ENCODE measurements around the gene FGF10.

The FGF10 gene

GRCh38 chr5:44389090-44389822 is at the start of gene FGF10:
TSS of gene FGF10 (minus strand) at chr5:44389420. CDS start at chr5:44388682, 738 bp downstream.
- DNase-seq (ENCODE audit: low read depth in 2 of 3, low spot score in 1 of 3), result no peak

- no peak for DNase-seq (ENCODE audit: low read depth in 2 of 3, low spot score in 1 of 3)
Measured at GRCh38 chr5:44426944-44427343, 37.7 kb upstream of the FGF10 start.

GRCh38 chr5:44412286-44412685 is 23.1 kb upstream of the FGF10 start:
- DNase-seq (ENCODE audit: low read depth in 2 of 3, low spot score in 1 of 3), result no peak

GRCh38 chr5:44402084-44402483 is 12.9 kb upstream of the FGF10 start:
- DNase-seq (ENCODE audit: low read depth in 2 of 3, low spot score in 1 of 3), result no peak

- DNase-seq (ENCODE audit: low read depth in 2 of 3, low spot score in 1 of 3), result no peak
Measured at GRCh38 chr5:44401611-44402010, 12.4 kb upstream of the FGF10 start.

GRCh38 chr5:44398382-44398781 is 9.2 kb upstream of the FGF10 start:
- DNase-seq (ENCODE audit: low read depth in 2 of 3, low spot score in 1 of 3), result no peak

- DNase-seq (ENCODE audit: low read depth in 2 of 3, low spot score in 1 of 3), result no peak
Measured at GRCh38 chr5:44396312-44396711, 7.1 kb upstream of the FGF10 start.

GRCh38 chr5:44390351-44390750 is 1.1 kb upstream of the FGF10 start:
- no peak for DNase-seq (ENCODE audit: low read depth in 2 of 3, low spot score in 1 of 3)

GRCh38 chr5:44389823-44390143 is 563 bp upstream of the FGF10 start:
- DNase-seq (ENCODE audit: low read depth in 2 of 3, low spot score in 1 of 3), result no peak

- DNase-seq (ENCODE audit: low read depth in 2 of 3, low spot score in 1 of 3), result no peak
Measured at GRCh38 chr5:44388321-44389089, 715 bp downstream of the FGF10 start.

- no peak for DNase-seq (ENCODE audit: low read depth in 2 of 3, low spot score in 1 of 3)
Measured at GRCh38 chr5:44387921-44388320, 1.3 kb downstream of the FGF10 start.

- no peak for DNase-seq (ENCODE audit: low read depth in 2 of 3, low spot score in 1 of 3)
Measured at GRCh38 chr5:44387406-44387805, 1.8 kb downstream of the FGF10 start.

- no peak for DNase-seq (ENCODE audit: low read depth in 2 of 3, low spot score in 1 of 3)
Measured at GRCh38 chr5:44385291-44385900, 3.8 kb downstream of the FGF10 start.

- DNase-seq (ENCODE audit: low read depth in 2 of 3, low spot score in 1 of 3), result no peak
Measured at GRCh38 chr5:44384816-44385215, 4.4 kb downstream of the FGF10 start.

GRCh38 chr5:44382894-44383293 is 6.3 kb downstream of the FGF10 start:
- no peak for DNase-seq (ENCODE audit: low read depth in 2 of 3, low spot score in 1 of 3)

- no peak for DNase-seq (ENCODE audit: low read depth in 2 of 3, low spot score in 1 of 3)
Measured at GRCh38 chr5:44377057-44377456, 12.2 kb downstream of the FGF10 start.

GRCh38 chr5:44372028-44372427 is 17.2 kb downstream of the FGF10 start:
- DNase-seq (ENCODE audit: low read depth in 2 of 3, low spot score in 1 of 3), result no peak

- DNase-seq (ENCODE audit: low read depth in 2 of 3, low spot score in 1 of 3), result no peak
Measured at GRCh38 chr5:44367203-44367602, 22.0 kb downstream of the FGF10 start.

GRCh38 chr5:44365345-44365744 is 23.9 kb downstream of the FGF10 start:
- no peak for DNase-seq (ENCODE audit: low read depth in 2 of 3, low spot score in 1 of 3)

- no peak for DNase-seq (ENCODE audit: low read depth in 2 of 3, low spot score in 1 of 3)
Measured at GRCh38 chr5:44364097-44364496, 25.1 kb downstream of the FGF10 start.

GRCh38 chr5:44361342-44362001 is 27.7 kb downstream of the FGF10 start:
- no peak for DNase-seq (ENCODE audit: low read depth in 2 of 3, low spot score in 1 of 3)

GRCh38 chr5:44360919-44361318 is 28.3 kb downstream of the FGF10 start:
- no peak for DNase-seq (ENCODE audit: low read depth in 2 of 3, low spot score in 1 of 3)

All from stimulated activated CD4-positive, alpha-beta T cell treated with anti-CD3 and anti-CD28 coated beads, Interleukin-12 subunit alpha, Interleukin-12 subunit beta, amount 100 ng/mL, for 48 hours (primary cell).